Psoas muscle (tissue), 8 donors: ENCODE data around the gene RIC8B. TPM values are rescaled to one million over a fixed set of nuclear protein-coding genes. Genes with fewer than 3 reads are reported as not detected.

Experiments
- ATAC-seq, 4 donors: fragments of 200-7000 bp; cut with Tn5 transposase; one replicate each; pipeline ENCODE4 v1.9.1; 2020; ENCODE audit warnings: moderate library complexity in 3 of 4, mild to moderate bottlenecking in 2 of 4
- DNase-seq, 2 donors: peaks; one replicate each; pipeline ENCODE4 v3.0.0-alpha.2; 2020
- H3K27ac ChIP-seq: fragments of 200-600 bp; one replicate; pipeline ENCODE4 v1.8.0; 2022
- H3K27me3 ChIP-seq, 3 donors: fragments of 200-600 bp in 1 of 3; one replicate each; pipeline versions ENCODE4 v1.6.1 to v1.8.0; 2013 to 2022; ENCODE audit warnings: low read length in 2 of 3, mild to moderate bottlenecking in 2 of 3, moderate library complexity in 1 of 3; ENCODE audit not compliant: insufficient read depth in 3 of 3
- H3K36me3 ChIP-seq, 2 donors: fragments of 200-600 bp in 1 of 2; one replicate each; pipeline versions ENCODE4 v1.6.1 to v1.8.0; 2013 to 2022; ENCODE audit warnings: low read depth in 1 of 2, mild to moderate bottlenecking in 1 of 2, moderate library complexity in 1 of 2; ENCODE audit not compliant: insufficient read depth in 1 of 2
- H3K4me1 ChIP-seq: fragments of 200-600 bp; one replicate; pipeline ENCODE4 v1.8.0; 2022
- H3K4me3 ChIP-seq: fragments of 200-600 bp; one replicate; pipeline ENCODE4 v1.8.0; 2022; ENCODE audit warnings: mild to moderate bottlenecking
- H3K9me3 ChIP-seq: fragments of 200-600 bp; one replicate; pipeline ENCODE4 v1.8.0; 2022
- WGBS, 3 donors: extraction: QIAGEN DNeasy Blood & Tissue Kit; methylation state at CpG; one replicate each; pipeline versions ENCODE4 v1.1.6 to v1.1.7; 2013; 5-methylcytosine and 5-hydroxymethylcytosine counted together
- intact Hi-C, 2 donors: fragments of 100-400 bp; cut with DNase I; formaldehyde crosslinking; loops; one replicate each; pipeline versions ENCODE4 v1.11.0 to v1.14.2; 2022
- polyA plus RNA-seq, 3 donors: library from polyadenylated mRNA; stranded (reverse); fragments of 200-250 nt; gene quantifications; one replicate each; pipeline ENCODE4 v1.2.3, GENCODE V29; 2013
- total RNA-seq, 4 donors: library from RNA; stranded (reverse); fragmentation: NEBNext Ultra II Directional in 2 of 4; extraction: Animal tissue kit (Norgen Biotek cat#: 25700) in 2 of 4; gene quantifications; one replicate each; pipeline versions ENCODE4 v1.2.1 to v1.2.4, GENCODE V29; 2021 to 2023
- TF ChIP-seq, protein P1 (sequence below): fragments of 200-600 bp; IDR thresholded peaks from one replicate; pipeline ENCODE4 v1.8.0; 2022; ENCODE audit warnings: antibody characterized with exemption
- donor health status: healthy with polysubstance abuse.
- donor health status: DM: no; HTN: no; CAD: no; lungs with moderate emphysema.
- donor health status: Bipolar disorder and iron deficiency.
- donor health status: healthy.
- donor health status: DM: yes; HTN: yes; CAD: no.
- donor health status: DM: no; HTN: no; CAD: no.
- donor health status: DM: no; HTN: no; CAD: no.
- donor health status: DM: yes; HTN: yes; CAD: no.

The RIC8B gene
- total and polyA plus RNA-seq, 7 donors, result 4.9 to 19.3 (median 10.5) TPM

DNA sequence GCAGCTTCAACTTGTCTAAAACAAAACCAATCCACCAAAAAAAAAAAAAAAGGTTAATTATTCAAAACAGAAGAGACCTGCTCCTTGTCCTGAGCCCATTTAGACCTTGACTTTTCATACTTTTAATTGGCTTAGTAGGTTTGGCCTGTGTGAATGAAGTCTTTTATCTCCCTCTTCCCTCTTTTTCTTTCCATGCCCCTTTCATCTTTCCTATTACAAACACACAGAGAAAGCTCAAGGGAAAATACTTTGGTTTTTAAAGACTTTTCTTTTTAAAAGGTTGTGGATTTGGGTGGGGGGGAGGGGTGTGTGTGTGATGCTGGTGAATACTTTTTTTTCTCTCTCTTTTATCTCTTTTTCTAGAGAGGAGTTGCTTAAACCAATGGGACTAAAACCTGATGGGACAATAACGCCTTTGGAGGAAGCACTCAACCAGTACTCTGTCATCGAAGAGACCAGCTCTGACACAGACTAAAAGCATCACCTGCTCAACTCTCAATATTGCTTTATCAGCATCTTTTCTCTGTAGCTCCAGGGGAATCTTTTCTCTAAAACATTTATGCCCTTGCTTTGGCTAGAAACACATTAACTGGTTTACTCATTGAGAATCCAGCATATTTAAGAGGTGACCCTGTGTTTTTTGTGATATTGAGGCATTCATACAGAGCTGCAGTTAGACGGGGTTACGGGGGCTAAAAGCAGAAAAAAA is 111.2 kb downstream of the RIC8B start:
- no peaks in the 10 kb centered on the region for H3K27me3 ChIP-seq
- 91 to 95% (median 94%) methylated on average over 4 of the region's 4 CpGs for WGBS, 3 donors

DNA sequence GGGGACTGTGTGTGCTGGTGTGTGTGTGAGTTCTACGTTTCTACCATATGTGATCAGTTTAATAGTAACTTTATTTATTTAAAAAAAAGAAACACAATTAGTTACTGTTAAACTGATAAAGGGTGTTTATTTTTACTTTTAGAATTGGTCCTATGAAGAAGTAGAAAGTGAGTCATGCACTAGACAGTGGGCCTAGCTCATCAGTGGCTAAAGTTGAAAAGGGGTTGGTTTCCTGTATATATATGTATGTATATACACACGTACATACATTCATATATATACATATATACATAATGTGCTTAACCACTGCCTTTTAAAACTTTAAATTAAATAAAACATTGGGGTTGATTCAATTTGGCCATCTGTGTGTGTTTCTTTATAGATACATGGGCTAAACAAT is 112.5 kb downstream of the RIC8B start:
- H3K27me3 ChIP-seq, result no peaks in the 10 kb centered on the region
- WGBS, 3 donors, result 87 to 96% (median 89%) methylated on average over 2 of the region's 2 CpGs
- no peak overlapping the region for H3K27ac ChIP-seq
- H3K4me1 ChIP-seq, result no peaks in the 10 kb centered on the region
- no peak overlapping the region for H3K4me3 ChIP-seq
- H3K36me3 ChIP-seq, result peaks cover 15 to 46% of the 10 kb centered on the region in 2 donors
- TF ChIP-seq, protein P1, sequence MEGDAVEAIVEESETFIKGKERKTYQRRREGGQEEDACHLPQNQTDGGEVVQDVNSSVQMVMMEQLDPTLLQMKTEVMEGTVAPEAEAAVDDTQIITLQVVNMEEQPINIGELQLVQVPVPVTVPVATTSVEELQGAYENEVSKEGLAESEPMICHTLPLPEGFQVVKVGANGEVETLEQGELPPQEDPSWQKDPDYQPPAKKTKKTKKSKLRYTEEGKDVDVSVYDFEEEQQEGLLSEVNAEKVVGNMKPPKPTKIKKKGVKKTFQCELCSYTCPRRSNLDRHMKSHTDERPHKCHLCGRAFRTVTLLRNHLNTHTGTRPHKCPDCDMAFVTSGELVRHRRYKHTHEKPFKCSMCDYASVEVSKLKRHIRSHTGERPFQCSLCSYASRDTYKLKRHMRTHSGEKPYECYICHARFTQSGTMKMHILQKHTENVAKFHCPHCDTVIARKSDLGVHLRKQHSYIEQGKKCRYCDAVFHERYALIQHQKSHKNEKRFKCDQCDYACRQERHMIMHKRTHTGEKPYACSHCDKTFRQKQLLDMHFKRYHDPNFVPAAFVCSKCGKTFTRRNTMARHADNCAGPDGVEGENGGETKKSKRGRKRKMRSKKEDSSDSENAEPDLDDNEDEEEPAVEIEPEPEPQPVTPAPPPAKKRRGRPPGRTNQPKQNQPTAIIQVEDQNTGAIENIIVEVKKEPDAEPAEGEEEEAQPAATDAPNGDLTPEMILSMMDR, result no peak
- intact Hi-C loops, result no loop called here
- H3K9me3 ChIP-seq, result no peaks in the 10 kb centered on the region
- no peak for DNase-seq
- no peak for ATAC-seq

More for the DNA sequence above, 111.2 kb downstream of the RIC8B start:
- peaks cover 15 to 54% of the 10 kb centered on the region in 2 donors for H3K36me3 ChIP-seq
- no peaks in the 10 kb centered on the region for H3K9me3 ChIP-seq
- no peaks in the 10 kb centered on the region for H3K4me1 ChIP-seq
- intact Hi-C loops, result no loop called here
- H3K27ac ChIP-seq, result no peak overlapping the region
- TF ChIP-seq, protein P1, result no peak
- H3K4me3 ChIP-seq, result no peak overlapping the region
- ATAC-seq (no peak), DNase-seq (no peak)

DNA sequence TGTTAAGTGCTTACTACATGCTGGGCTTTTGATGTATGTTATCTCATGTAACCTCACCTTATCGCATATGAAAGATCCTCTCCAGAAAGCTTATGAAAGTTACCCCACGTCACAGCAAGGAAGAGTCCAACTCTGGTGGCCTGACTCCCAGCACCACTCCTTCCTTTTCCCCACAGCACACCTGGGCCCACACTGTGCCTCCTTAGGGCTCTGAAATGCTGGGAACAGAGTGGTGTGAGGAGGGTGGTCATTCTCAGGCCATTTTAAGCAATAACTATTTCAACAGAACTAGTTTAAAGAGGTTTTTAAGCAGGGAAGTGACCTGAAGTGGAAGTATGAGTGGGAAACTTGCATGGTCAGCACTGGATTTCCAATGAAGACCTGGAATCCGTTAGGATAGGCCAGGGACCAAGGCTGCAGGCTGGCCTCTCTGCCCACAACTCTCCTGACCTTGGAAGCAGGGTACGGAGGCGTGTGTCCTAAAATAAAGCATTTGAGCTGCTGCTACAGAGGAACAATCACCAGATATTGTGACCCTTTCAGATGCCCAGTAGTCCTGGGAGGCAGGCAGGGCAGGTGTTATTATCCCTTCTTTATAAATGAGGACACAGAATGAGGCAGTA is 114.0 kb downstream of the RIC8B start:
- WGBS, 3 donors, result 91 to 92% (median 92%) methylated on average over 5 of the region's 5 CpGs

DNA sequence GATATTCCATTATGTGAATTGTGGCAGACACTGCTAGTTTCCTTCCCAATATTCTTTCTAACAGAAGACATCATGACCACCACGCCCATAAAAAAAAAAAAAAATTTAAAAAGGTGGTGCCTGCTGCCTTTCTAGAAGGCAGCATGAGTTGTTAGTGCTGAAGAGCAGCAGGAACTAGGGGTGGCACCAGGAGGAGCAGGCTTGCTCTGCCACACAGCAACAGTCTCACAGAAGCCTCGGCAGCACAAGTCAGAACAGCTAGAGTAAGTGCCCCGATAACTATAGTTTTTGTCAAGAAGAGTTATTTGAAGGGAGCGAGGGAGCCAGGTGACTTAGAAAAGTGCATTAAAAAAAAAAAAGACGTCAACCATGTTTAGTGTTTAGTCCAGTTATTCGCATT is 114.8 kb downstream of the RIC8B start:
- Histone ChIP-seq H3K27ac (no peak overlapping the region), H3K4me3 (no peak overlapping the region), H3K9me3 (no peaks in the 10 kb centered on the region), H3K36me3 (peaks cover 11 to 32% of the 10 kb centered on the region in 2 donors), H3K27me3 (no peaks in the 10 kb centered on the region), H3K4me1 (no peaks in the 10 kb centered on the region)
- TF ChIP-seq, protein P1, result no peak
- intact Hi-C loops, result no loop called here
- whole genome bisulfite sequencing, 3 donors, result 87 to 89% (median 88%) methylated on average over 6 of the region's 6 CpGs
- no peak for DNase-seq
- ATAC-seq, result no peak

More for the DNA sequence above, 114.0 kb downstream of the RIC8B start:
- Histone ChIP-seq H3K27me3 (no peaks in the 10 kb centered on the region), H3K27ac (no peak overlapping the region), H3K4me1 (no peaks in the 10 kb centered on the region), H3K9me3 (no peaks in the 10 kb centered on the region), H3K4me3 (no peak overlapping the region), H3K36me3 (peaks cover 15 to 41% of the 10 kb centered on the region in 2 donors)
- intact Hi-C loops, result no loop called here
- TF ChIP-seq, protein P1, result no peak
- no peak for DNase-seq
- no peak for ATAC-seq
